WTC11 (cell line): ENCODE data around the gene SIGLEC7.

Experiments used
- ATF3 ChIP-seq: sonication (generic); formaldehyde crosslinking; conservative IDR thresholded peaks from 2 replicates; pipeline ENCODE4 v1.8.1; 2022; ENCODE audit warnings: mild to moderate bottlenecking, missing genetic modification reagents
- CREB1 ChIP-seq: sonication (generic); formaldehyde crosslinking; IDR thresholded peaks from 2 replicates; pipeline ENCODE4 v1.8.0; 2023; ENCODE audit warnings: mild to moderate bottlenecking, missing genetic modification reagents
- FOXJ3 ChIP-seq: sonication (generic); formaldehyde crosslinking; IDR thresholded peaks from 2 replicates; pipeline ENCODE4 v1.9.0; 2021; ENCODE audit warnings: missing genetic modification reagents, mild to moderate bottlenecking, borderline replicate concordance
- RELA ChIP-seq: sonication (generic); formaldehyde crosslinking; IDR thresholded peaks from 2 replicates; pipeline ENCODE4 v1.8.1; 2022; ENCODE audit warnings: missing genetic modification reagents, mild to moderate bottlenecking, borderline replicate concordance
- SP1 ChIP-seq: sonication (generic); formaldehyde crosslinking; conservative IDR thresholded peaks from 2 replicates; pipeline ENCODE4 v1.8.1; 2022; ENCODE audit warnings: missing genetic modification reagents
- TEAD1 ChIP-seq: sonication (generic); formaldehyde crosslinking; IDR thresholded peaks from 2 replicates; pipeline ENCODE4 v1.8.0; 2022; ENCODE audit warnings: mild to moderate bottlenecking, missing genetic modification reagents
- ZBTB21 ChIP-seq: sonication (generic); formaldehyde crosslinking; IDR thresholded peaks from 2 replicates; pipeline ENCODE4 v1.8.1; 2023; ENCODE audit warnings: mild to moderate bottlenecking, missing genetic modification reagents, borderline replicate concordance
- TF ChIP-seq, protein P1 (sequence below): sonication (generic); formaldehyde crosslinking; IDR thresholded peaks from 2 replicates; pipeline ENCODE4 v1.8.0; 2023; ENCODE audit warnings: mild to moderate bottlenecking, missing genetic modification reagents
- TF ChIP-seq, protein P2 (sequence below): sonication (generic); formaldehyde crosslinking; IDR thresholded peaks from 2 replicates; pipeline ENCODE4 v1.8.0; 2023; ENCODE audit warnings: missing genetic modification reagents, mild to moderate bottlenecking, borderline replicate concordance
- TF ChIP-seq, protein P3 (sequence below): fragments of 200-600 bp; IDR thresholded peaks from 2 replicates; pipeline ENCODE4 v1.8.0; 2022; ENCODE audit warnings: antibody characterized with exemption
- TF ChIP-seq, protein P4 (sequence below): sonication (generic); formaldehyde crosslinking; IDR thresholded peaks from 2 replicates; pipeline ENCODE4 v1.8.1; 2022; ENCODE audit warnings: low read depth, mild to moderate bottlenecking, moderate library complexity, missing genetic modification reagents, borderline replicate concordance

DNA sequence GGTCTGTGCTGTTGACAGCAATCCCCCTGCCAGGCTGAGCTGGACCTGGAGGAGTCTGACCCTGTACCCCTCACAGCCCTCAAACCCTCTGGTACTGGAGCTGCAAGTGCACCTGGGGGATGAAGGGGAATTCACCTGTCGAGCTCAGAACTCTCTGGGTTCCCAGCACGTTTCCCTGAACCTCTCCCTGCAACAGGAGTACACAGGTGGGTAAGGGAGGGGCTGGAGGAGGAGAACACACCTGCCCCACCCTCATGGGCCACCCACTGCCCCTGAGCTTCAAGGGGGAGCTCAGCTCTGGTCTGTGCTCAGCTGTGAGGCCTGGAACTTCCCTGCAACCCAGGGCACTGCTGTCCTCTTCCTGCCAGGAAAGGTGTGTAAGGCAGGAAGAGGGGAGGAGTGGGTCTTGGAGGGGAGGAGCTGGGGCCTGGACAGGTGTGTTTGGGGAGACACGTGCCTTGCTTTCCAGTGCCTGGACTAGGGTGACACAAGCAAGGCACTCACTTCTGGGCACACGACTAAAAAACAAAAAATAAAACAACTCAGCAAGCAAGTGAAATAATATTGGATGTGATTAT lies 3.9 kb downstream of the SIGLEC7 start:
- TF ChIP-seq, protein P1, sequence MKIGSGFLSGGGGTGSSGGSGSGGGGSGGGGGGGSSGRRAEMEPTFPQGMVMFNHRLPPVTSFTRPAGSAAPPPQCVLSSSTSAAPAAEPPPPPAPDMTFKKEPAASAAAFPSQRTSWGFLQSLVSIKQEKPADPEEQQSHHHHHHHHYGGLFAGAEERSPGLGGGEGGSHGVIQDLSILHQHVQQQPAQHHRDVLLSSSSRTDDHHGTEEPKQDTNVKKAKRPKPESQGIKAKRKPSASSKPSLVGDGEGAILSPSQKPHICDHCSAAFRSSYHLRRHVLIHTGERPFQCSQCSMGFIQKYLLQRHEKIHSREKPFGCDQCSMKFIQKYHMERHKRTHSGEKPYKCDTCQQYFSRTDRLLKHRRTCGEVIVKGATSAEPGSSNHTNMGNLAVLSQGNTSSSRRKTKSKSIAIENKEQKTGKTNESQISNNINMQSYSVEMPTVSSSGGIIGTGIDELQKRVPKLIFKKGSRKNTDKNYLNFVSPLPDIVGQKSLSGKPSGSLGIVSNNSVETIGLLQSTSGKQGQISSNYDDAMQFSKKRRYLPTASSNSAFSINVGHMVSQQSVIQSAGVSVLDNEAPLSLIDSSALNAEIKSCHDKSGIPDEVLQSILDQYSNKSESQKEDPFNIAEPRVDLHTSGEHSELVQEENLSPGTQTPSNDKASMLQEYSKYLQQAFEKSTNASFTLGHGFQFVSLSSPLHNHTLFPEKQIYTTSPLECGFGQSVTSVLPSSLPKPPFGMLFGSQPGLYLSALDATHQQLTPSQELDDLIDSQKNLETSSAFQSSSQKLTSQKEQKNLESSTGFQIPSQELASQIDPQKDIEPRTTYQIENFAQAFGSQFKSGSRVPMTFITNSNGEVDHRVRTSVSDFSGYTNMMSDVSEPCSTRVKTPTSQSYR (CRISPR knock-in tag) = no peak
- TF ChIP-seq, protein P2, sequence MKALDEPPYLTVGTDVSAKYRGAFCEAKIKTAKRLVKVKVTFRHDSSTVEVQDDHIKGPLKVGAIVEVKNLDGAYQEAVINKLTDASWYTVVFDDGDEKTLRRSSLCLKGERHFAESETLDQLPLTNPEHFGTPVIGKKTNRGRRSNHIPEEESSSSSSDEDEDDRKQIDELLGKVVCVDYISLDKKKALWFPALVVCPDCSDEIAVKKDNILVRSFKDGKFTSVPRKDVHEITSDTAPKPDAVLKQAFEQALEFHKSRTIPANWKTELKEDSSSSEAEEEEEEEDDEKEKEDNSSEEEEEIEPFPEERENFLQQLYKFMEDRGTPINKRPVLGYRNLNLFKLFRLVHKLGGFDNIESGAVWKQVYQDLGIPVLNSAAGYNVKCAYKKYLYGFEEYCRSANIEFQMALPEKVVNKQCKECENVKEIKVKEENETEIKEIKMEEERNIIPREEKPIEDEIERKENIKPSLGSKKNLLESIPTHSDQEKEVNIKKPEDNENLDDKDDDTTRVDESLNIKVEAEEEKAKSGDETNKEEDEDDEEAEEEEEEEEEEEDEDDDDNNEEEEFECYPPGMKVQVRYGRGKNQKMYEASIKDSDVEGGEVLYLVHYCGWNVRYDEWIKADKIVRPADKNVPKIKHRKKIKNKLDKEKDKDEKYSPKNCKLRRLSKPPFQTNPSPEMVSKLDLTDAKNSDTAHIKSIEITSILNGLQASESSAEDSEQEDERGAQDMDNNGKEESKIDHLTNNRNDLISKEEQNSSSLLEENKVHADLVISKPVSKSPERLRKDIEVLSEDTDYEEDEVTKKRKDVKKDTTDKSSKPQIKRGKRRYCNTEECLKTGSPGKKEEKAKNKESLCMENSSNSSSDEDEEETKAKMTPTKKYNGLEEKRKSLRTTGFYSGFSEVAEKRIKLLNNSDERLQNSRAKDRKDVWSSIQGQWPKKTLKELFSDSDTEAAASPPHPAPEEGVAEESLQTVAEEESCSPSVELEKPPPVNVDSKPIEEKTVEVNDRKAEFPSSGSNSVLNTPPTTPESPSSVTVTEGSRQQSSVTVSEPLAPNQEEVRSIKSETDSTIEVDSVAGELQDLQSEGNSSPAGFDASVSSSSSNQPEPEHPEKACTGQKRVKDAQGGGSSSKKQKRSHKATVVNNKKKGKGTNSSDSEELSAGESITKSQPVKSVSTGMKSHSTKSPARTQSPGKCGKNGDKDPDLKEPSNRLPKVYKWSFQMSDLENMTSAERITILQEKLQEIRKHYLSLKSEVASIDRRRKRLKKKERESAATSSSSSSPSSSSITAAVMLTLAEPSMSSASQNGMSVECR (CRISPR knock-in tag) = no peak
- TF ChIP-seq ATF3 (CRISPR knock-in tag) (no peak), SP1 (CRISPR knock-in tag) (no peak), RELA (no peak), FOXJ3 (CRISPR knock-in tag) (no peak), CREB1 (CRISPR knock-in tag) (no peak), ZBTB21 (CRISPR knock-in tag) (no peak), TEAD1 (CRISPR knock-in tag) (no peak)
- TF ChIP-seq, protein P3, sequence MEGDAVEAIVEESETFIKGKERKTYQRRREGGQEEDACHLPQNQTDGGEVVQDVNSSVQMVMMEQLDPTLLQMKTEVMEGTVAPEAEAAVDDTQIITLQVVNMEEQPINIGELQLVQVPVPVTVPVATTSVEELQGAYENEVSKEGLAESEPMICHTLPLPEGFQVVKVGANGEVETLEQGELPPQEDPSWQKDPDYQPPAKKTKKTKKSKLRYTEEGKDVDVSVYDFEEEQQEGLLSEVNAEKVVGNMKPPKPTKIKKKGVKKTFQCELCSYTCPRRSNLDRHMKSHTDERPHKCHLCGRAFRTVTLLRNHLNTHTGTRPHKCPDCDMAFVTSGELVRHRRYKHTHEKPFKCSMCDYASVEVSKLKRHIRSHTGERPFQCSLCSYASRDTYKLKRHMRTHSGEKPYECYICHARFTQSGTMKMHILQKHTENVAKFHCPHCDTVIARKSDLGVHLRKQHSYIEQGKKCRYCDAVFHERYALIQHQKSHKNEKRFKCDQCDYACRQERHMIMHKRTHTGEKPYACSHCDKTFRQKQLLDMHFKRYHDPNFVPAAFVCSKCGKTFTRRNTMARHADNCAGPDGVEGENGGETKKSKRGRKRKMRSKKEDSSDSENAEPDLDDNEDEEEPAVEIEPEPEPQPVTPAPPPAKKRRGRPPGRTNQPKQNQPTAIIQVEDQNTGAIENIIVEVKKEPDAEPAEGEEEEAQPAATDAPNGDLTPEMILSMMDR = no peak
- TF ChIP-seq, protein P4, sequence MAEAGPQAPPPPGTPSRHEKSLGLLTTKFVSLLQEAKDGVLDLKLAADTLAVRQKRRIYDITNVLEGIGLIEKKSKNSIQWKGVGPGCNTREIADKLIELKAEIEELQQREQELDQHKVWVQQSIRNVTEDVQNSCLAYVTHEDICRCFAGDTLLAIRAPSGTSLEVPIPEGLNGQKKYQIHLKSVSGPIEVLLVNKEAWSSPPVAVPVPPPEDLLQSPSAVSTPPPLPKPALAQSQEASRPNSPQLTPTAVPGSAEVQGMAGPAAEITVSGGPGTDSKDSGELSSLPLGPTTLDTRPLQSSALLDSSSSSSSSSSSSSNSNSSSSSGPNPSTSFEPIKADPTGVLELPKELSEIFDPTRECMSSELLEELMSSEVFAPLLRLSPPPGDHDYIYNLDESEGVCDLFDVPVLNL (CRISPR knock-in tag) = no peak
